Measurements from ENCODE around the gene UNC45A.

DNA sequence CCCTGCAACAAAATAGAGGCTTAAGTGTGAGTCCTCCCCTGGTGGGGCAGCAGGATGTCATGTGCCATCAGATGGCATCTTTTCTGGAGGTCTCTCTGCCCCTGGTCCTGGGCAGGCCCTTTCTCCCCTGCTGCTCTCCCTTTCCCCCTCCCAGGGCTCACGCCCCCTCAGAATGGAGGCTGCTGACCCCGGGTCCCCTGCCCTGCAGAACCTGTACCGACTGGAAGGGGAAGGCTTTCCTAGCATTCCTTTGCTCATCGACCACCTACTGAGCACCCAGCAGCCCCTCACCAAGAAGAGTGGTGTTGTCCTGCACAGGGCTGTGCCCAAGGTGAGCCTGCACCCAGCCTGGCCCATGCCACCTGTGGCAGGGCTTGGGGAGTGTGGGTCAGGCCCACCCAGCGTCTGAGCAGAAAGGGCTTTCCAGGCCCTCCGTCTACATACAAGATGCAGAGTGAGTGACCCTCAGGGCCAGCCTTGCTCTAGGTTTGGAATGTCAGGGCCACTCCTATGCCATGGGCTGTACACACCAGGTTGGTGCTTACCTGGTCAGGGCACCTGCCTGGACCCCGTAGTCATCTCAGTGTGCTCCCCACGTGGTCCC lies 43.6 kb upstream of the UNC45A start:
- TF ChIP-seq, protein P1, sequence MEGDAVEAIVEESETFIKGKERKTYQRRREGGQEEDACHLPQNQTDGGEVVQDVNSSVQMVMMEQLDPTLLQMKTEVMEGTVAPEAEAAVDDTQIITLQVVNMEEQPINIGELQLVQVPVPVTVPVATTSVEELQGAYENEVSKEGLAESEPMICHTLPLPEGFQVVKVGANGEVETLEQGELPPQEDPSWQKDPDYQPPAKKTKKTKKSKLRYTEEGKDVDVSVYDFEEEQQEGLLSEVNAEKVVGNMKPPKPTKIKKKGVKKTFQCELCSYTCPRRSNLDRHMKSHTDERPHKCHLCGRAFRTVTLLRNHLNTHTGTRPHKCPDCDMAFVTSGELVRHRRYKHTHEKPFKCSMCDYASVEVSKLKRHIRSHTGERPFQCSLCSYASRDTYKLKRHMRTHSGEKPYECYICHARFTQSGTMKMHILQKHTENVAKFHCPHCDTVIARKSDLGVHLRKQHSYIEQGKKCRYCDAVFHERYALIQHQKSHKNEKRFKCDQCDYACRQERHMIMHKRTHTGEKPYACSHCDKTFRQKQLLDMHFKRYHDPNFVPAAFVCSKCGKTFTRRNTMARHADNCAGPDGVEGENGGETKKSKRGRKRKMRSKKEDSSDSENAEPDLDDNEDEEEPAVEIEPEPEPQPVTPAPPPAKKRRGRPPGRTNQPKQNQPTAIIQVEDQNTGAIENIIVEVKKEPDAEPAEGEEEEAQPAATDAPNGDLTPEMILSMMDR (IDR thresholded peaks at IDR 0.05), result no peak
- no peak for TF ChIP-seq POLR2A (IDR thresholded peaks at IDR 0.05)

All from right lobe of liver (tissue), 4 donors.